KOPT-K1 (cell line): ENCODE data around the gene PXDN.
A peak's percentile ranks its signal among the peaks of the same experiment; 100 is the strongest.

Source experiments
- H3K27ac ChIP-seq: fragments of 200-600 bp; sonication (generic); 2 replicates; pipeline ENCODE4 v1.5.1; 2016; ENCODE audit warnings: antibody characterized with exemption, mild to moderate bottlenecking, low read depth, low read length; ENCODE audit not compliant: poor library complexity, severe bottlenecking
- H3K36me3 ChIP-seq: fragments of 200-600 bp; sonication (generic); 2 replicates; pipeline ENCODE4 v1.5.1; 2017; ENCODE audit warnings: antibody characterized with exemption, mild to moderate bottlenecking, low read length, moderate library complexity; ENCODE audit not compliant: insufficient read depth
- H3K9me3 ChIP-seq: fragments of 200-600 bp; sonication (generic); 2 replicates; pipeline ENCODE4 v1.5.1; 2017; ENCODE audit warnings: antibody characterized with exemption, low read length, mild to moderate bottlenecking; ENCODE audit not compliant: insufficient read depth, poor library complexity, severe bottlenecking

Gene PXDN

DNA sequence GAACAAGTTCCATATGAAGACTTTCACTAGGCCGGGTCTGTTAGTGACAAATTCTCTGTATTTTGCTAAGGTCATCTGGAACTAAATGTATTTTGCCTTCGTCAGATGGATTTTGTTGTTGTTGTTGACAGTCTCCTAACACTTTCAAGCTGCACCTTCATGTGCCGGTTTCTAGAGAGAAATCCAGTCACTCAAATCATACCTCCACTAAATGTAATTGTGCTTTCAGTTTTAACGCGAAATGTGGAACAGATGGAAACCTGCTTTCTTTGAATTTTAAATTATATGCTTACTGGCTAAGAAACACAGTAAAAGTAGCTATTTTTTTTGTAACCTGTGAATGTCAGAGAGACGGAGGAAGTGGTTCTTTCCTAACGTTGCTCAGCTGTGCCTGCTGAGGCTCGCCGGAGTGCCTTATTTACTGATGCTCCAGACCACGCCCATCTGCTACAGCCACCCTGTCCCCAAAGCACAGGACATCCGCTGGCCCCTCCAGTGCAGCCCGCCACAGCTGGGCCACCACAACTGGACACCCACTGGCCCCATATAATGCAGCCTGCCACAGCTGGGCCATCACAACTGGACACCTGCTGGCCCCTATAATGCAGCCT, 134.7 kb downstream of the PXDN start:
- H3K9me3 ChIP-seq = no peaks in the 10 kb centered on the region
- no peaks in the 10 kb centered on the region for H3K36me3 ChIP-seq
- H3K27ac ChIP-seq = peak overlapping the region; percentile 54

DNA sequence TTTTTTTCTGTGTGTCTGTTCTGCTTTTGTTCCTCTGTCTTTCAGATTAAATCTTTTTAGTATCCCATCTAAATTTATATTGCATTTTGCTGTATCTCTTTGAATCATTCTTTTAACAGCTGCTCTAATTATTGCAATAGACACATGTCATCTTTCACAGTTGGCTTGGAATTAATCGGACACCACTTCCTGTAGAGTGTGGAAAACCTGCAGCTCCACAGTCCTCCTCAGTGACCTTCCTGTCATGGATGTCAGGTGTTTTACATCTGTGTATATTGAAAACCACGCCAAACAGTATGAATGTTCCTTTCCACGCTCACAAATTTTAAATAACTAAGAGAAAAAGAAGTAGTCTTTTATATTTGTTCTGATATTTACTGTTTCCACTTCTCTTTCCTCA, 135.3 kb downstream of the PXDN start:
- Histone ChIP-seq H3K36me3 (no peaks in the 10 kb centered on the region), H3K27ac (peak overlapping the region; percentile 54), H3K9me3 (no peaks in the 10 kb centered on the region)

DNA sequence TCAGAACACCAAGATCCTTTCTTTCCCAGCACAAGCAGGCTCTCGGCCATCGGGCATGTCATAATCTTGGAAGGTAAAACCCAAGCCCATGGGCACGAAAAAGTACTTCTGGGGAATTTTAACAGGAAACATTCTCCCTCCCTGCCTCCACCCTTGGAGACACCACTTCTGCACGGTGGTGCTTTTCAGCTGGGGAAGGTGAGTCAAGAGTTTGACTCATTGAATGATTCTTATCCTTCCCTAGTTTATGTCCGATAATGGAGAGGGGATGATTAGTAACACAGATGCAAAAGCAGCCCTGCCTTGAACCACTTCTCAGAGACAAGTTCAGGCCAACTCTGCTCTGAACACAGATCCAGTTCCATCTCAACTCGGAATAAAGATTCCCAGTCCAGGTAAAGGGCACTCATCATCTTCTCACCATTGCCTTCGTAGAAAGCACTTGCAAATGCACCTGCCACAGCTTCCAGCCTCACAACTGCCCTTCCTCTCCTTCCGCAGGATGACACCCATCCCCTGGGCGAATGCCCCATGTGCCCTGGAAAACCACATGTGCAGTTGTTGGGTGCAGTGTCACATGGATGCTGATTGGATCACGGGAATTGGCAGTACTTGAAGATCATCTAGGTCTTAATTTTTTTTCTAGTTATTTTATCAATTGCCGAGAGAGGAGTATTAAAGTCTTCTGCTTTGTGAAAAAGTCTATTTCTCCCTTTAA, 136.2 kb downstream of the PXDN start:
- no peaks in the 10 kb centered on the region for H3K9me3 ChIP-seq
- no peak overlapping the region for H3K27ac ChIP-seq
- H3K36me3 ChIP-seq = no peaks in the 10 kb centered on the region

DNA sequence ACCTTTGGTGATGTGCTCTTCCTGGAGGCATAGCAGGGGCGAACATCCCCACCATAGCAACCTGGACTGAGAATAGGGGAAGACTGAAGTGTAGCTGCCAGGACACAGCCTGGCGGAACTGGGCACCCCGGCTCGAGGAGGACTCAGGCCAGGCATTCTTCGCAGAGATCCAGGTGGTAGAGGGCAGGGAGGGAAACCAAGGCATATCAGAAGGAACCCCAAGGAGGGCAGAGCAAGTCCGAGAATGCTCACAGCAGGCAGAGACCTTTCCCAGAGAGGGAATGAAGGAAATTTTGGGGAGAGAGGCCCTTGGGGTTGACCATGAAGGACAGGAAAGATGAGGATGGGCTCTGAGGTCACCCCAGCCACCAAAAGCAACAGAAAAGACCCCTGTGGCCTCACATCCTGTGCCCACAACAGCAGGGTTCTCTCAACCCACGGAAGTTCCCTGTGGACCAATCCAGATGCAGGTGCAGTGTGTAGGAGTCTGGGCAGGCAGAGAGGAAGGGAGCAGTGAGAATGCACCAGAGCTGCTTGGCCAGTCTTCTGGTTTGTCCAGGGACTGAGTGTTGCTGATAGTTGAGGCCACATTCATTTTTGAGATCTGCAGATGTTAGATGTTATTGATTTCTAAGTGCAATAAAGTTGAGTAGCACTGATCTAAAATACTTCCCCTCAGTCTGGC, 136.9 kb downstream of the PXDN start:
- H3K27ac ChIP-seq = no peak overlapping the region
- H3K9me3 ChIP-seq = no peaks in the 10 kb centered on the region
- no peaks in the 10 kb centered on the region for H3K36me3 ChIP-seq

DNA sequence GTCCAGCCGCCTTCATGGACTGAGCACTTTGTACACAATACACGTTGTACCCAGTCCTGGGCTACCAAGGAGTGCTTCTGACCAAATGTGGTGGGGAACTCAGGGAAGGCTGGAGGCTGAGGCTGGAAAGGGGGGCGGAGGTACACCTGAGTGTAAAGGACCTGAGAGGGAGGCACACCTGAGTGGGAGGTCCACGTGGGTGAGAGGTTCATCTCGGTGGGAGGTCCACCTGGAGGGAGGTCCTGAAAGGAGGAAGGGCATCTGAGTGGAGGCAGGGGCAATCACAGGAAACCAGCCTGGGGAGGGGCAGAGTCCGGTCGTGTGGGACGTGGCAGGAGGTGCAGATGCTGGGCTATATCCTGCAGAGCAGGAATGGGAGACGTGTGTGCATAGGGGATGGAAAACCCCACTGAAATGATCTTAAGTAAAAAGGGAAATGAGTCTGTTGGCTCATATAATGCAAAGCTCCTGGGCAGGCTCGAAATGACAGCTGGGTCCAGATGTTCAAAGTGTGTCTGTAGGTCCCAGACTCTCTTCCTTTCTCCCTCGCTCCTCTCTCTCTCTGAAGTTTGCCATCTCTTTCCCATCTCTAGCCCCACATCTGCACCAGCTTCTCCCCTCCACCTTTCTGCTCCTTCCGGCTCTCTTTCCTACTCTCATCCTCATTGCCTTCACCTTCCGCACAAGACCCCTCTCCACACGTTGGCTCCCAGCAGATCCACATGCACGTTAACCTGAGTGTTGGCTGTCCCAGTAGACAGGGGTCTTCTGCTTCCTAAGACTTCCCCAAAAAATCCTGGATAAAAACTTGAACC, 137.7 kb downstream of the PXDN start:
- Histone ChIP-seq H3K27ac (no peak overlapping the region), H3K36me3 (no peaks in the 10 kb centered on the region), H3K9me3 (no peaks in the 10 kb centered on the region)

DNA sequence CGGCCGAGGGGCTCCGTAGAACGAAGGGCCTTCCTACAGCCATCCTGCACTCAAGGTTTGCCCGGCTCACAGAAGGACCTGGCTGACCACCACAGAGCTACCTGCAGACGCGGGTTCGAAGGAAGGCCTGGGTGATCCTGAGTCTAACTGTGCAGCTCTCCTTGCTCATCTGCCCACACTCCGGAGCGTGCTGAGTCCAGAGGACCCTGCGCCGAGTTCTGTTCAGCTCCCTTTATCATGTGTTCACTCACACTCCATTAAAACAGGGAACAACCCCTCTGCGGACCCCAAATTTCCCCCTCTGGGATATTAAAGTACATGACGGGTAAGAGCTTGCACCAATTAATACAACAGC, 138.3 kb downstream of the PXDN start:
- H3K27ac ChIP-seq = no peak overlapping the region
- H3K9me3 ChIP-seq = no peaks in the 10 kb centered on the region
- H3K36me3 ChIP-seq = no peaks in the 10 kb centered on the region

DNA sequence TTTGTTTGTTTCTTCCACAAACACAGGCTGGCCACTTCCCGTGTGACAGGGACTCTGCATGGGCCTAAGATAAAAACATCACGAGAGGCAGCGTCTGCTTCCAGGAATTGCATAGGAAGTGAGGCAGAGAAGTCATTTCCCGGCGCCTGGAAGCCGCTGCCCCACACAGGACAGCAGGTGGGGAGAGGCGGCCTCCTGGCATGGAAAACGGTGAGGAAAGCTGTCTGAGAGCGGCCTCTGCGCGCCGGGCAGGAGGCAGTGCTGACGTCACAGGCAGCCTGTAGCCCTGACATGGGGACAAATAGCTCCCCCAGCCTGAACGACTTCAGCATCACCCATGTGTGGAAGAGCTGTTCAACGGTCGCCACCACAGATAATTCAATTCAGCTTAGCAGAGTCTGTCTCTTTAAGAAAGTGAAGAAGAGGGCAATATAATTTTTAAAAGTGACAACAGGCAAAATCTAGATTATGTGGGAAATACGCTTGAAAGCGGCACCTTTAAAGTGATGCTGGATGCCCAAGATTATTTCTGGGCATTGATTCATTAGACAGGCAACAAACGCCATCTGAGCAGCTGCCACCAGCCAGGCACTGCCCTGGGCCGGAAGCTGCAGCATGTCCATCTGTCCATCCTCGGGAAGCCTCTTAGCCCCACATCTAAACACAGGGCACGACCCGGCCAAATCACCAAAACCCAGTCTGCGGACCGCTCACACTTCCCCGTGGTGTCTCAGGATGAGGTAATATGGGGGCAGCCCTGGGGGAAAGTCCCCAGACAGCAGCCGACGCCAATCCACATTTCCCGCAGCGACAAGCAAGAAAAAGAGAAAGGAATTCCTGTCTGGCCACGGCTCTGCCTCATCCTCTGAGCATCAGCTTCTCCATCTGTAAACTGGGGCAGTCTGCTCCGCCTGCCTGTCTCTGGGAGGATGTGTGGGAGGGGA, 138.9 kb downstream of the PXDN start:
- H3K27ac ChIP-seq = no peak overlapping the region
- H3K36me3 ChIP-seq = no peaks in the 10 kb centered on the region
- no peaks in the 10 kb centered on the region for H3K9me3 ChIP-seq

DNA sequence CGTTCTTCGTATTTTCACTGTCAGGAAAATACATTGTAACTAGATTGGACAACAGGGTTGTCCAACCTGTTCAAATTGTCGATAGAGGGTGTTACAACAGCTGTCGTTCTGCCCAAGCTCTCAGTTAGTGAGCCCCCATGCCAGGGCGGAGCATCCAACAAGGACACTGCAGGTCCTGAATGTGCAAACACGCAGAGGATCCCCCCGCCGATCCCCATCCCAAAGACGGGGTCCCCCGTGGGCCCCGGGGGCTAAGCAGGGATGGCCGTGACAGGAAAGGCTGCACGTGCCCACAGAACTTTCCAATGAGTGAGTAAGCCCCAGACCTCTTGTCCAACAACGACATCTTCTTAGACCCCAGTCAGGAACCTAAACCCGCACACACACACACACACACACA, 140.8 kb downstream of the PXDN start:
- Histone ChIP-seq H3K27ac (no peak overlapping the region), H3K36me3 (no peaks in the 10 kb centered on the region), H3K9me3 (no peaks in the 10 kb centered on the region)

DNA sequence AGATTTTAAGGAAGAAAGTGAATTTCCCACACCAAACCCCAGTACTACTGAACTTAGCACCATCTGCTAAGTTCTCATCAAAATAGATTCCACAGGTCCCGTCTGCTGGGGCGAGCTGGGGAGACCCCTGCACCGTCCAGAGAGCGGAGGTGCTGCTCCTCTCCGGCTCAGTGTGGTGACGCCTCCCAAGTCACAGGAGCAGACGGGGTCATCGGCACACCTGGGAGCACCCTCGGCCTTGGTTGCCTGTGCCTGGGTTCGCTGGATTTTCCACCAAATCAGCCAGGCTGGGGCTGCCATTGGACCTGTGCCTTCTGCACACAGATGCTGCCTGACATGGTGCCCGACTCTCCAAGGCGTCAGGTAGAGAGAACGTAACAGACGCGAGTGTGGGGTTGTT, 141.3 kb downstream of the PXDN start:
- Histone ChIP-seq H3K27ac (no peak overlapping the region), H3K9me3 (no peaks in the 10 kb centered on the region), H3K36me3 (no peaks in the 10 kb centered on the region)

DNA sequence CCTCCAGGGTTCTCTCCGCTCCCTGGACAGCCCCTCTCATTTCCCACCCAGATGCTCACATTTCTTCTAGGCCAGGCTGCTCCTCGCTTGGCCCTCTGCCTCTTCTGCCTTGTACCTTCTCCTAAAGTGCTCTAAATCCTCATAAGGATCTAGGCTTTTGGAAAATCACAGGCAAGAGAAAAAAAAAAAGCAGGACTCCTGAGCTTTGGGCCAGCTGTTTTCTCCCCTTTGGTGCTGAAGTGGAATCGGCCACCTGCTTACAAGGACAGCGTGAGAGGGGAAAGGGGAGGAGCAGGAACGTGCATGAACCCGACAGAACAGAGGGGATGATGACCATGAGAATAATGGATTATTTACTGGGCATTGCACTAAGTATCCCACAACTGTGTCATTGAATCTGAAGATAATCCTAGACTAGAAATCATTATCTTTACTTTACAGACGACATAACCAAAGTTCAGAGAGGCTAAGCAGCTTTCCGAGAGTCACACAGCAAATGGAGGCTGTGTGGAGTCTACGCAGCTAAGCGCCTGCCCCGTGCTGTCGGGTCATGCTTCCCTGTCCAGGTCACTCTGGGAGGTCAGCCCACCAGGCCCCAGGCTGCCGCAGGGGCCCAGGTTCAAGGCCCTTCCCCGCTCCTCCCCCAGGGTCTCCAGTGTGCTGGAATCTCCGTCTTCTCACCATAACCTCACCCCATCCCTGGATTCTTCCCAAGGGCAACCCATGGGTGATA, 141.9 kb downstream of the PXDN start:
- Histone ChIP-seq H3K27ac (no peak overlapping the region), H3K36me3 (no peaks in the 10 kb centered on the region), H3K9me3 (no peaks in the 10 kb centered on the region)

DNA sequence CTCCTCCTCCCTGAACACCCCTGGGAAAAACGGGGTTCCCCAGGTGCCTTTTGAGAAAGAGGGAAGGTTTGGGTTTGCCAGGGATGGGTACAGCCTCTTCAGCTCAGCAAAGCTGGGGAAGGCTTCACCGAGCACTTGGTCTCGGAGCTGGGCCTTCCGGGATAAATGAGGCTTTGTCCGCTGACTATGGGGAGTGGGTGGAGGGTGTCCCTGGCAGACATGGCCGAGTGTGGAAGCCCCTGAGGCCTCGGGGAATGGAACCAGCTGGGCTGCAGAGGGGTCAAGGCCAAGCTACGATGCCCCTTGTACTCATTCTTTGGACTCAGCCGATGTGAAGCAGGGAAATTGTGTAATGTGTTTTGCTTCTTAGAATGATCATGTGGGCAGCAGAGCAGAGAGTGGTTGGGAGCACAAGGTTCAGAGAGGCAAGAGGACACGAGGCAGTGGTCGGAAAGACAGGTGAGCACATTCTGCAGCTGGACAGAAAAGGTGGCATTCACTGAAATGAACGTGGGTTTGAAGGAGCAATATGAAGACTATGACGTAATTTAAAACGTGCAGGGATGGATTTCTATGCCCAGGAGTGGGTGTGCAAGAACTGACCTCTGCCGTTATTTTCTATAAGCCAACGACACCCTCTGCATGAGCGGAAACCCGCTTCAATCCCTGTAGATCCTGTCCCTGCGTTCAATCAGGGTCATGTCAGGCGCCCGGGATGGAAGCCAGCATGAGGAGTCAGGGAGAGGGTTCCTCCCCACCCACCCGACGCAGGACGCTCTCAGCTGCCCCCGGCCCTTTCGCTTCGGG, 142.6 kb downstream of the PXDN start:
- H3K9me3 ChIP-seq = peaks cover under 1% of the 10 kb centered on the region
- no peaks in the 10 kb centered on the region for H3K36me3 ChIP-seq
- H3K27ac ChIP-seq = no peak overlapping the region

DNA sequence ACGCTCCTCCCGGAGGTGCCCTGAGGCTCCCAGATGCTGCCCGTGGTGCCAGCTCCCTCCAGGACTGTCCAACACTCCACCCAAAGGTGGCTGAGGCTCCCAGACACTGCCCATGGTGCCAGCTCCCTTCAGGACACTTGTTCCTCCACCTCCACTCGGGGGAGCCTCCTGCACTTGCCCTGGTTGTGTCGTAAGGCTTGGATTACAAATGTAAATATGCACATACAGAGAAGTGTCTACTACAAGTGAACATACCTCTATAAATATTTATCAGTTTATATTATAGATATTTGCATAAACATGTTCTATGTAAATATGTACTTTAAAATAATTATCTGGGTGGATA, 143.3 kb downstream of the PXDN start:
- Histone ChIP-seq H3K9me3 (peaks cover 4% of the 10 kb centered on the region), H3K27ac (no peak overlapping the region), H3K36me3 (no peaks in the 10 kb centered on the region)
